D721Med (cell line): ENCODE results near the gene ESR2.

ENCODE experiments used
- DNase-seq: peaks from one replicate; pipeline ENCODE4 v3.0.0; 2011; ENCODE audit warnings: low spot score; ENCODE audit not compliant: insufficient read length
- FAIRE-seq: peaks from 2 replicates; lab custom pipeline; 2011; peaks lifted over from hg19 to GRCh38; lab: Jason Lieb, UNC
- CTCF ChIP-seq: IDR thresholded peaks from 2 replicates; pipeline ENCODE4 v1.5.1; 2012; ENCODE audit warnings: mild to moderate bottlenecking, control low read depth; ENCODE audit not compliant: insufficient read depth; ENCODE audit errors: missing control alignments

ESR2 gene

GRCh38 chr14:64225151-64225757 is 68.9 kb downstream of the ESR2 start:
- FAIRE-seq (no peak), DNase-seq (no peak)
- no peak for TF ChIP-seq CTCF

- DNase-seq (no peak), FAIRE-seq (no peak)
- no peak for TF ChIP-seq CTCF
Observed at GRCh38 chr14:64221391-64222003, 72.7 kb downstream of the ESR2 start.

- TF ChIP-seq CTCF, result no peak
- no peak for FAIRE-seq
- no peak for DNase-seq
Observed at GRCh38 chr14:64220466-64220865, 73.7 kb downstream of the ESR2 start.

- no peak for FAIRE-seq
- no peak for DNase-seq
- TF ChIP-seq CTCF, result no peak
Observed at GRCh38 chr14:64220056-64220455, 74.1 kb downstream of the ESR2 start.

- TF ChIP-seq CTCF, result no peak
- FAIRE-seq, result no peak
- no peak for DNase-seq
Observed at GRCh38 chr14:64218344-64219240, 75.6 kb downstream of the ESR2 start.

GRCh38 chr14:64217834-64218233 is 76.3 kb downstream of the ESR2 start:
- DNase-seq, result no peak
- FAIRE-seq, result no peak
- no peak for TF ChIP-seq CTCF
